ENCODE results near the gene MAGI1.
A peak's percentile ranks its signal among the peaks of the same experiment; 100 is the strongest.
"Not testable (repeated sequence)": the region's sequence is repeated elsewhere in the genome, so short reads cannot be mapped to it uniquely, and the experiment has no call there.

Gene MAGI1

GRCh38 chr3:65746848-65747247, 291.9 kb downstream of the MAGI1 start:
- DNase-seq (ENCODE audit: low read depth) = no peak

DNA sequence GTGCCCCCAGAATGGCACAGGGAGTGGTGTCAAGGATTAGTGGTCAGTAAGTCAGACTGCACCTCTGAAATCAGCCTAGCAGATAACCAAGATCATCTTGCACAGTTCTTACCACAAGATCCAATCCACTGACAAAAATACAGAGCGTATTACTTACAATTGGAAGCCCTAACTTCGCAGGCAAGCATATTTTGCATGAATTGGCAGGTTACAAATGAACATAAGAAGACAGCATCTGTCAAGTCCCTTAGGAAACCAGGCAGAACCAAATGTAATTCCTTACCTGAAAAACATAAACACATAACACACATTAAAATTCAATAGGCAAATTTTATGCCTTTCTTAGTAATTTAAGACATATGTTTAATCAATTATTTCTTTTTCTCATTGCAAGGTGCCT, 293.4 kb downstream of the MAGI1 start:
- DNase-seq (ENCODE audit: low read depth) = no peak

DNA sequence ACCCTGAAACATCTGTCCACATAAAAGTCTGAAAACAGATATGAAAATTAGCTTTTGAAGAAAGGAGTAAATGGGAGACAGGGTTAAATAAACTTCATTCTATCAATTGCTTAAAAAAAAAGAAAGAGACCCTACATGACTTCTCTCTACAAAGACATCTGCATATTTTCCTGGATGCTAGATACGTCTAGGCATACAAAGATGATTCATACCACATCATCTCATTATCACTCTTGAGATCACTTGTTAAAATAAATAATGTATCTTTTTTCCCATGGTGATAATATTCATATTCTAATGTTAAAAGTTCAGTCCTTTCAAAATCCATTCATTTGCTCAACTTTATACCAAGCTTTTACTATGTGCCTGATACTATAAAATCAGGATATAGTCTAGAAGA, 295.8 kb downstream of the MAGI1 start:
- peak; percentile 22 for DNase-seq (ENCODE audit: low read depth)

GRCh38 chr3:65741540-65741939, 297.2 kb downstream of the MAGI1 start:
- no peak for DNase-seq (ENCODE audit: low read depth)

DNA sequence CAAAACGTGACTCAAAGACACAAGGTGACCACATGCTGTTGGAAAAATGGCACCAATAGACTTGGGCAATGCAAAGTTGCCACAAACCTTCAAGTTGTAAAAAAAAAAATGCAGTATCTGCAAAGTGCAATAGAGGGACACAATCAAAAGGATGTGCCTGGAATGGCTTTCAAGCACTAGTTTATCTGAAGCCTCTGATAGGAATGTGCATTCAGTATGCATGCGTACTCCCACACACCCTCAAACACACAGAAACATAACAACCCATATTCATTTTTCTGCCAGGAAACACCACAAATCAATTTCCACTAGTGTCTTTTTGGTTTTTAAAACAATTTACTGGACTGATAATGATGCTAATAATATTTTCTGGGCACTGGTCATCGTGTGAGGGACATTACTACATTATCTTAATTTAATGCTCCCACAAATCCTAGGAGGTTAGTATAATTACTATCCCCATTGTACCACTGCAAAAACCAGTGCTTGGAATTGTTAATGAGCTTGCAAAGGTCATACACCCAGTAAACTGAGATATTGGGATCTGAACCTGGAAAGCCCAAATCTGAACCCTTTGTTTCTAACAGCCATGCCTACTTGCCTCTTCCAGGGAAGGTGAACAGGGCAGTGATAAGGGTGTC, 298.7 kb downstream of the MAGI1 start:
- no peak for DNase-seq (ENCODE audit: low read depth)

DNA sequence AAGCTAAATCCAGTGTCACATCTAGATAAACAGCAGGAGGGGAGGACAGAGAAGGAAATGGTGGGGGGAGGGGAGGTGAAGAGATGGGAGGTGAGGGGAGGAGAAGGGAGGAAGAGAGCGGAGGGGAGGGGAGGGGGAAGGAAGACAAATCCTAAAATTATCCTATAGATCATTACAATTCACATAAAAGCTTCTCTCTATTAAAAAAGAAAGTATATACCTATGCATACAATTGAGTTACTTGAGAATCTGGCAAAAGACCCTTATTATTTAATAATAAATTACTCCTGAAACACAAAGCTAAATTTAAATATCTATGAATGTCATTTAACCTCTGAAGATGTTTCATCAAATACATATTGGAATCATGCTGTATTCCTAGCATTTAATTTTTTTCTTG, 303.9 kb downstream of the MAGI1 start:
- no peak for DNase-seq (ENCODE audit: low read depth)

DNA sequence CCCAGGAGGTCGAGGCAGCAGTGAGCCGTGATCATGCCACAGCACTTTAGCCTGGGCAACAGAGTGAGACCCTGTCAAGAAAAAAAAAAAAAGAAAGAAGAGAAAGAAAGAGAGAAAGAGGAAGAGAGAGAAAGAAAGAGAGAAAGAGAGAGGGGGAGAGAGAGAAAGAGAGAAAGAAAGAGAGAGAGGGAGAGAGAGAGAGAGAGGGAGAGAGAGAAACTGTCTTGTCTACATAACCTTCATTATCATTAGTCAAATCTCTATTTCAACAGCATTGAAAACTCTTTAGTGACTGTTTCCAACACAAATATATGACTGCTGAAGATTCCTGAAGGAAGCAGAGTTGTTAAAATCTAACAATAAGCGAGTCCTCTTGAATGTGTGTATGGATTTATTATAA, 304.3 kb downstream of the MAGI1 start:
- no peak for DNase-seq (ENCODE audit: low read depth)

GRCh38 chr3:65733459-65733858, 305.3 kb downstream of the MAGI1 start:
- no peak for DNase-seq (ENCODE audit: low read depth)

DNA sequence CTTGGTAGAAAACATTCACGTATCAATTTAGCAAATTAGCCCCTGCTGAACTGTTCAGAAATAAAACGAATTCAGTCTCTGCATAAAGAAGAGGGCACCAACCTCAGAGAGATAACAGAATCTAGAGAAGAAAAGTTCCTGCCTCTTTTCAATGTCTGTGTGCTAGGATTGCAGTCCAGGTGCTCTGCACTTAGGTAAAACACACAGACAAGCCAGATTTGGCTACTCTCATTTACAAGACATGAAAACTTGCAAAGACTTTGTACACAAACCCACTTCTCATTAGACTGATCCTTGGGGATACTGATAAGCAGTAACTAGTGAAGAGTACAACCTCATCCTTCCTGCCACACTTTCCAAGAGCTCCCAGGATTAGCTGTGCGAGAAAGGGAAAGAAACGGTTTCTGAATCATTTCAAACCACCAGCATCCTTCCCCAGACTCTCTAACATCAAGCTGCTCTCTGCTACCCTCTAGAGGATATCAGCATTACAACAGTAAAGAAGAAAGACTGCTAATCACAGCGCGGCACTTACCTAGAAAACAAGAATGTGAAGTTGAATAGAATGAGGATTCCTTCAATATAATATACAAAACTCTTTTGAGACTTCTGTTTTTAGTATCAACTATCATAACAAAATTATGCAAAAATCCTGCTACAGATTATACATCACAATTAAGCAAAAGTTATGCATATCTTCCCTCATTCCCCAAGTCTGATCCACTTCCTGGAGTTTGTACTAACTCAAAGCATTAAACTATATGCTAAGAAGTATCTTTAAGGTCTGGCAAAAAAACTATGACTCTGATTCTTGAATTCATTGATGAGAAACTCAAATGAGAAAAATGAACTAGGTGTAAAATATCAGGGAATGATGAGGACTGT, 306.4 kb downstream of the MAGI1 start:
- peak; percentile 68 for DNase-seq (ENCODE audit: low read depth)

GRCh38 chr3:65730449-65730848, 308.3 kb downstream of the MAGI1 start:
- DNase-seq (ENCODE audit: low read depth) = no peak

DNA sequence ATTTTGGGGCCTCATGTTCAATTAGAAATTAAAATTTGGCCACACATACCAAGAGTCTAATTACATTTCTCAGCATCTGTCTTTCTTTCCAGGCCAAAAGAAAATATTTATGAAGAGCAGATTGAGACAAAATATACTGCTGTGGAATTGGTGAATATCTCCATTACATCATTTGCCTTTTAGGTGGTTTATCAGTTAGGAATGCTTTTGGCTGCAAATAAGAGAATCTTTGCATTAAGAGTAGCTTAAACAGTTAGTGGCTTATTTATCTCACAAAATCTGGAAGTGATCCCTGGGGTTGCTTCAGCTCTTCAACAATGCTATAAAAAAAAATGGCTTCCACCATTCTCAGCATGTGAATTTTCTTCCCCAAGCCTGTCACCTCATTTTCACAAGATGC, 308.7 kb downstream of the MAGI1 start:
- no peak for DNase-seq (ENCODE audit: low read depth)

DNA sequence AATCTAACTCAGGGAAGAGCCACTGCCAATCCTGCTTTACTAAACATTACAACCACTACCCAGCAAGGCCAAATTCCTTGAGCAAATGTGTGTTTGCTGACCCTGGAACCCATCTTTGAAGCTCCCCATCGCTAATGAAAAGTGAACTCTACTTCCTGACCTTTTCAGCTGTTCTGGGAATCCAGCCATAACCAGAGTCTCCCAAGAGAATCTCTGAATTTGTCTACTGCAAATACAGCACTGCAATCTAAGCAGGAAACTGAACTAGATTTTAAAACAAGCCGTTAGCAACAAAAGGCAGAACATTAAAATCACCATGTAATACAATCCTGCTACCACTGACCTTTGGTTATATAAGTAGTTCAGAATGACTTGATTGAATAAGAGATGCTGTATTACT, 309.2 kb downstream of the MAGI1 start:
- peak; percentile 26 for DNase-seq (ENCODE audit: low read depth)

DNA sequence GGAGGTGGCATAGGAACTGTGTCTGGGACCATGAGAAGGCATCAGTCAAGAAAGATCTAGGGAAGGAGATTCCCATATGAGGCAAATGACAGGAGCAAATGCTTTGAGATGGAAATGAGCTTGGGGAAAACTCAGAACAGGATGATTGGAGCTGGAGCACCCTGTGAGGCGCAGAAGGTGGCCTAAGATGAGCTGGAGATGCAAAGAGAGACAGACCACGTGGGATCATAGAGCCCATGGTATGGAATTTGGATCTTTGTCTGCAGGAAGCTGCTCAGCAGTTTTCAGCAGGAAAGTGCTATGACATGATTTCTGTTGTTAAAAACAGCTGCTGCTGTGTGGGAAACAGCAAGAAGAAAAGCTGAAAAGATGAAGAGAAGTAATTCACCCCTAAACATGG, 310.6 kb downstream of the MAGI1 start:
- DNase-seq (ENCODE audit: low read depth) = no peak

GRCh38 chr3:65723985-65724384, 314.7 kb downstream of the MAGI1 start:
- DNase-seq (ENCODE audit: low read depth) = no peak

GRCh38 chr3:65723011-65723410, 315.7 kb downstream of the MAGI1 start:
- no peak for DNase-seq (ENCODE audit: low read depth)

DNA sequence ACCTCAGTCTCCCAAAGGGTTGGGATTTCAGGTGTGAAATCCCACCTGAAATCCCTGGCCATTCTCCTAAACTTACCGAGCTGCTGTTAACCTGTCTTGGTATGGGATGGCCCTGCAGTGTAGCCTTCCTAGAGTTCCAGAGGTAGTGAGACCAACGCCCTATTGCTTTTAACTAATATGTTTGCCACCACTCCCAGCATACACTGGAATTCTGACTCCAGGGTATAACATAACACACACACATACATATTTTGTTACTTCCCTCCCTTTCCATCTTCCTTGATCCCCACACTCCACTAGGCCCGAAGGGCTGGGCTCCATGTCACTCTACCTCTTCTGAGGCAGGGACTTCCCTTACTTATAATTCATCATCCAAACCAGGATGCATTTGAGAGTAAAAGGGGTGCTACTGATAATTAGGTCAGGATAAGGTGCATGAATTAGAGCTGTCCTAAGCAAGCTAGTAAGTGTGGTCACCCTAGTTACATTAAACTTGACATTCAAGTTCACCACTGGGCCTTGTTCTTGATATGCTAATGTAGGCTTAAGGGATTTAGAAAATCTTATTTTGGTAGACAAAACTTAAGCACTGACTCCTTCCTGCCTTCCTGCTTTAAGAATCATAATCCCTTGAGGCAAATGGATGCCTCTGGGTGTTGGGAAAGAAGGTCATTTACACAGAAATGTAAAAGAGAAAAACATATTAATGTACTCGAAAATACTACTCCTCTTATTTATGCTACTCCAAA, 317.6 kb downstream of the MAGI1 start:
- DNase-seq (ENCODE audit: low read depth) = no peak

- DNase-seq (ENCODE audit: low read depth) = not testable (repeated sequence)
These were observed 319.1 kb downstream of the MAGI1 start for GRCh38 chr3:65719639-65720038.

DNA sequence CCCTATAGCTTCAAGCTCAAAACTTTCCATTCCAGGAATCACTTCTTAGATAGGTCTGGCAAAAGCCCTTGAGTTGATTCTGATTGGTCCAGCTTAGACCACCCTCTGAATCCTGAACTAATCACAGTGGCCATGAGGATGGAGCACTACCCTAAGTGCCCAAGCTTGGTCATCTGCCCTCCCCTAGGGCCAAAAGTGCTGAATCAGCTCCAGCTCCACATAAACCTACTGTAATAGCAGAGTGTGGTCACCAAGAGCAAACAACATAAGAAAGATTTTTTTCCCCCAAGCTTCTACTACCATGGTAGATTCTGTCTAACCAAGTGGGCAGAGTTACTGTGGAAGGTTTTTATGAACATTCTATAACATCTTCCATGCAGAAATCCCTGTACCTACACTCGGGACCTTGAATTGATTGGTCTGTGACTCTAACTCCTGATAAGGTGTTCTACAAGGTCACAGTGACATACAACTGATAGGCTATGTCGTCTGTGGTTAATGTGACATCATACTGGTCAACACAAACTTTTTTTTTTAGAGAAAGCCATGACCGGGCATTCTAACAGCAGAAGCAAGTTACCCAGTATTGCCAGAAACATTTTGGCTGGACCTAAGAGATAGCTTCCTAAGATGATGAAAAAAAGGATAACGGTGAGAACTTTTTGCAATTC, 320.9 kb downstream of the MAGI1 start:
- no peak for DNase-seq (ENCODE audit: low read depth)

GRCh38 chr3:65716071-65716751, 322.5 kb downstream of the MAGI1 start:
- DNase-seq (ENCODE audit: low read depth) = no peak

DNA sequence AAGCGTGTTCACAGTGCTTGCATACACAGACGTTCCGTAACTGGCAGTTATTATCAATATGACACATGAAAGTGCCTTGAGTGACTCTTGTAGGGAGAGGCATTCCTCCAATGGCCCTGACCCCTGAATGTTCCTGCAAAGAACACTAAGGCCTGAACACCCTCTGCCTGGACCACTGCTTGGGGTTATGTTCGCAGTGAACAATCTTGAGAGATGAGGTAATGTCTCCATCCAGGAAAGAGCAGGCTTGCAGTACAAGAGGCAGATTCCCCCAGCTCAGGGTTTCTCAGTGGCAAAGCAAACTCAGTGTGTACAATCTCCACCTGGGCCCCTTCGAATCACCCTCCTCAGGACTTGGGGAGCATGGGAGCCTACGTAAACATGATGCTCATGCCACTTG, 324.6 kb downstream of the MAGI1 start:
- peak; percentile 71 for DNase-seq (ENCODE audit: low read depth)

- peak; percentile 90 for DNase-seq (ENCODE audit: low read depth)
These were observed 325.7 kb downstream of the MAGI1 start for GRCh38 chr3:65713016-65713415.

- peak; percentile 26 for DNase-seq (ENCODE audit: low read depth)
These were observed 326.6 kb downstream of the MAGI1 start for GRCh38 chr3:65712140-65712539.
